ENCODE measurements around the gene STXBP1. TPM values are rescaled to one million over a fixed set of nuclear protein-coding genes. Genes with fewer than 3 reads are reported as not detected.
A peak's percentile ranks its signal among the peaks of the same experiment; 100 is the strongest.

The STXBP1 gene
- total and polyA plus RNA-seq, 2 of the 4 experiments (the other 2 are of a cell fraction) = 15.8 to 22.6 TPM

- intact Hi-C loops (cut with micrococcal nuclease) = loop anchor here (5.0 kb wide), 1 partner anchor 51 kb away; no protein-coding TSS in a partner anchor
- in situ Hi-C loops (cut with MboI; ENCODE audit: low sequenced_read_pairs) = no loop called here
- no peak overlapping the region; the same call in 1 of the 2 replicates for H3K18ac ChIP-seq (ENCODE audit: low read depth, low read length)
- BruUV-seq (replicated peaks) = no TSS peak
- no peak overlapping the region for H3K56ac ChIP-seq (ENCODE audit: extremely low read depth, insufficient read depth, low read length)
- no peak overlapping the region for H3K9ac ChIP-seq (ENCODE audit: low read depth, low read length)
- no peak overlapping the region for H2AK9ac ChIP-seq (replicated peaks; ENCODE audit: low read depth, low read length, poor library complexity)
- H3K4ac ChIP-seq (ENCODE audit: low read depth, low read length) = no peak overlapping the region
- ChIA-PET CTCF (interaction anchor here (1.0 to 1.6 kb wide), 2 partner anchors 8 to 13 kb away, joined by 3 read pairs; no protein-coding TSS in a partner anchor), POLR2A (ENCODE audit: unreplicated experiment) (no interaction called here)
- no peak overlapping the region for H4K91ac ChIP-seq (ENCODE audit: insufficient read depth, low read depth, low read length)
- H3K9me1 ChIP-seq (ENCODE audit: insufficient read depth, low read length) = peaks cover 4% of the 10 kb centered on the region; the same call in 1 of the 2 replicates
- H4K8ac ChIP-seq (ENCODE audit: low read depth in 2 of 2, low read length in 2 of 2) = no peak overlapping the region
- no peak overlapping the region; the same call in 1 of the 2 replicates for H4K5ac ChIP-seq (ENCODE audit: low read depth, low read length)
- peak overlapping the region; percentile 24; the same call in 1 of the 2 replicates for H3K27ac ChIP-seq (ENCODE audit: insufficient read depth, low read length)
- H3K4me1 ChIP-seq (ENCODE audit: control insufficient read depth, insufficient read depth, low read length) = peaks cover 7% of the 10 kb centered on the region; the same call in 1 of the 2 replicates
- no peak overlapping the region for H2BK5ac ChIP-seq (ENCODE audit: low read depth, low read length, poor library complexity, severe bottlenecking)
- no peak overlapping the region for H3K4me3 ChIP-seq (ENCODE audit: insufficient read depth, low read depth, low read length)
- H3K9me3 ChIP-seq (ENCODE audit: control insufficient read depth, insufficient read depth, low read length) = no peaks in the 10 kb centered on the region
- no peak for DNase-seq
- dilution Hi-C loops (cut with HindIII; ENCODE audit: low sequenced_read_pairs, unreplicated experiment) = no loop called here
- no peak overlapping the region for H2BK20ac ChIP-seq (ENCODE audit: low read depth, low read length)
- H3K27me3 ChIP-seq (ENCODE audit: control insufficient read depth, insufficient read depth, low read length) = no peaks in the 10 kb centered on the region
- no peaks in the 10 kb centered on the region for H3K79me1 ChIP-seq (ENCODE audit: low read depth in 1 of 2, low read length in 2 of 2)
- TF ChIP-seq RAD21 (IDR thresholded peaks at IDR 0.05; ENCODE audit: low read length) (no peak), MAFK (IDR thresholded peaks at IDR 0.05; ENCODE audit: low read depth, low read length) (no peak), SMC3 (IDR thresholded peaks at IDR 0.05; ENCODE audit: low read depth, low read length) (no peak), USF2 (IDR thresholded peaks at IDR 0.05; ENCODE audit: low read depth, low read length) (no peak)
- H2BK120ac ChIP-seq (ENCODE audit: low read depth, low read length) = no peak overlapping the region
- no peak overlapping the region for H3K14ac ChIP-seq (replicated peaks; ENCODE audit: low read depth, low read length)
- H3K23ac ChIP-seq (ENCODE audit: low read depth, low read length) = no peak overlapping the region
- no peaks in the 10 kb centered on the region for H4K20me1 ChIP-seq (ENCODE audit: insufficient read depth, low read length)
- H2AK5ac ChIP-seq (ENCODE audit: low read depth, low read length) = no peak overlapping the region
- H3K4me2 ChIP-seq (ENCODE audit: low read depth, low read length) = no peak overlapping the region; the same call in 1 of the 2 replicates
- no peak overlapping the region for H2BK15ac ChIP-seq (ENCODE audit: low read depth, low read length)
- peaks cover 39% of the 10 kb centered on the region for H3K36me3 ChIP-seq (ENCODE audit: control insufficient read depth, insufficient read depth, low read length)
- H2AFZ ChIP-seq (replicated peaks; ENCODE audit: low read length, poor library complexity) = no peak overlapping the region
- ATAC-seq (ENCODE audit: low read depth) = no peak; the same call in 1 of the 2 replicates
- WGBS, 2 experiments (ENCODE audit: extremely low coverage in 2 of 2, insufficient read length in 1 of 2) = 90% methylated on average over 9 of the region's 18 CpGs; no CpG with 5 or more reads in 1 of the 2 experiments
Observed at GRCh38 chr9:127667906-127668305, 55.8 kb downstream of the STXBP1 start.
